Liver (tissue), 9 donors: ENCODE data around the gene TBC1D14. TPM values are rescaled to one million over a fixed set of nuclear protein-coding genes. Genes with fewer than 3 reads are reported as not detected.

Source experiments
- DNase-seq: peaks from one replicate; pipeline ENCODE4 v3.0.0-alpha.2; 2017; ENCODE audit warnings: low spot score
- H3K27ac ChIP-seq, 2 donors: one replicate each; pipeline ENCODE4 v1.7.0; 2013; ENCODE audit warnings: inconsistent platforms in 2 of 2, low read length in 2 of 2, control low read depth in 1 of 2, low read depth in 1 of 2, mild to moderate bottlenecking in 1 of 2
- H3K27me3 ChIP-seq, 4 donors: one replicate each; pipeline versions ENCODE4 v1.6.1 to v1.7.0; 2013; ENCODE audit warnings: low read length in 3 of 4, inconsistent platforms in 1 of 4, mild to moderate bottlenecking in 1 of 4, moderate library complexity in 1 of 4; ENCODE audit not compliant: control insufficient read depth in 4 of 4, insufficient read depth in 4 of 4
- H3K36me3 ChIP-seq, 4 donors: one replicate each; pipeline versions ENCODE4 v1.6.1 to v1.7.0; 2013; ENCODE audit warnings: low read length in 3 of 4, mild to moderate bottlenecking in 3 of 4, low read depth in 1 of 4, moderate library complexity in 1 of 4; ENCODE audit not compliant: control insufficient read depth in 4 of 4, insufficient read depth in 3 of 4
- H3K4me1 ChIP-seq, 4 donors: one replicate each; pipeline versions ENCODE4 v1.6.1 to v1.7.0; 2013; ENCODE audit warnings: low read length in 3 of 4, mild to moderate bottlenecking in 3 of 4, moderate library complexity in 1 of 4; ENCODE audit not compliant: control insufficient read depth in 4 of 4, insufficient read depth in 4 of 4
- H3K4me3 ChIP-seq, 3 donors: one replicate each; pipeline versions ENCODE4 v1.6.1 to v1.7.0; 2013; ENCODE audit warnings: low read length in 3 of 3, control low read depth in 1 of 3, low read depth in 1 of 3, mild to moderate bottlenecking in 1 of 3
- H3K9ac ChIP-seq, 2 donors: one replicate each; pipeline ENCODE4 v1.7.0; 2013; ENCODE audit warnings: low read length in 2 of 2, mild to moderate bottlenecking in 2 of 2, moderate library complexity in 2 of 2, control low read depth in 1 of 2, low read depth in 1 of 2
- H3K9me3 ChIP-seq, 4 donors: one replicate each; pipeline versions ENCODE4 v1.6.1 to v1.7.0; 2013; ENCODE audit warnings: low read length in 3 of 4; ENCODE audit not compliant: control insufficient read depth in 4 of 4
- EGR1 ChIP-seq, 2 donors: IDR thresholded peaks; 2 replicates each; pipeline ENCODE4 v1.6.1; 2016 to 2018; ENCODE audit warnings: antibody characterized with exemption in 2 of 2, low read depth in 2 of 2
- FOXA1 ChIP-seq: IDR thresholded peaks from 2 replicates; pipeline ENCODE4 v1.6.1; 2016; ENCODE audit warnings: antibody characterized with exemption
- GABPA ChIP-seq, 2 donors: IDR thresholded peaks in 1 of 2; conservative IDR thresholded peaks in 1 of 2; 2 replicates each; pipeline ENCODE4 v1.6.1; 2016; ENCODE audit warnings: antibody characterized with exemption in 2 of 2, mild to moderate bottlenecking in 1 of 2, moderate library complexity in 1 of 2
- HNF4A ChIP-seq, 2 donors: conservative IDR thresholded peaks; 2 replicates each; pipeline ENCODE4 v1.6.1; 2016; ENCODE audit warnings: antibody characterized with exemption in 2 of 2, mild to moderate bottlenecking in 2 of 2
- HNF4G ChIP-seq: IDR thresholded peaks from 2 replicates; pipeline ENCODE4 v1.6.1; 2016; ENCODE audit warnings: antibody characterized with exemption
- JUND ChIP-seq, 2 donors: IDR thresholded peaks; 2 replicates each; pipeline ENCODE4 v1.6.1; 2016; ENCODE audit warnings: antibody characterized with exemption in 2 of 2
- NR2F2 ChIP-seq: IDR thresholded peaks from 2 replicates; pipeline ENCODE4 v1.6.1; 2016; ENCODE audit warnings: antibody characterized with exemption
- RAD21 ChIP-seq, 2 donors: IDR thresholded peaks; 2 replicates each; pipeline ENCODE4 v1.6.1; 2016; ENCODE audit warnings: antibody characterized with exemption in 2 of 2, mild to moderate bottlenecking in 2 of 2
- RXRA ChIP-seq, 2 donors: IDR thresholded peaks; 2 replicates each; pipeline ENCODE4 v1.6.1; 2017 to 2018; ENCODE audit warnings: antibody characterized with exemption in 2 of 2, mild to moderate bottlenecking in 1 of 2
- SP1 ChIP-seq: IDR thresholded peaks from 2 replicates; pipeline ENCODE4 v1.6.1; 2018; ENCODE audit warnings: antibody characterized with exemption, mild to moderate bottlenecking
- TAF1 ChIP-seq: conservative IDR thresholded peaks from 2 replicates; pipeline ENCODE4 v1.6.1; 2016; ENCODE audit warnings: antibody characterized with exemption, mild to moderate bottlenecking
- YY1 ChIP-seq: IDR thresholded peaks from 2 replicates; pipeline ENCODE4 v1.6.1; 2016; ENCODE audit warnings: antibody characterized with exemption, mild to moderate bottlenecking
- WGBS: extraction: QIAGEN DNeasy Blood & Tissue Kit; methylation state at CpG from one replicate; pipeline ENCODE4 v1.1.7; 2013; 5-methylcytosine and 5-hydroxymethylcytosine counted together
- polyA plus RNA-seq, 2 donors: library from polyadenylated mRNA; stranded (reverse) in 1 of 2; unstranded in 1 of 2; fragments of 200-250 nt in 1 of 2; fragments of >200 nt in 1 of 2; fragmentation: Nextera tagmentation in 1 of 2; extraction: Ambion mirVana in 1 of 2; gene quantifications; one replicate each; pipeline versions ENCODE4 v1.2.1 to v1.2.3, GENCODE V29; 2013 to 2015
- total RNA-seq, 2 donors: library from RNA; depleted of rRNA; stranded (reverse); fragments of >200 nt; gene quantifications; one replicate each; pipeline ENCODE4 v1.2.3, GENCODE V29; 2014
- TF ChIP-seq, protein P1 (sequence below): IDR thresholded peaks from 2 replicates; pipeline ENCODE4 v1.6.1; 2016; ENCODE audit warnings: antibody characterized with exemption
- TF ChIP-seq, protein P2 (sequence below): IDR thresholded peaks from 2 replicates; pipeline ENCODE4 v1.6.1; 2016; ENCODE audit warnings: antibody characterized with exemption
- TF ChIP-seq, protein P3 (sequence below): fragments of 150-350 bp; IDR thresholded peaks from 2 replicates; pipeline ENCODE4 v1.5.1; 2017; ENCODE audit warnings: improper control_type of control experiment, low read depth, low read length; ENCODE audit not compliant: missing input control
- TF ChIP-seq, protein P4 (sequence below): IDR thresholded peaks from 2 replicates; pipeline ENCODE4 v1.6.1; 2016; ENCODE audit warnings: antibody characterized with exemption
- donor health status: healthy.
- donor health status: healthy.
- donor health status: healthy.
- donor health status: healthy.
- donor health status: healthy.

The TBC1D14 gene
- total and polyA plus RNA-seq, 4 donors = 10.0 to 45.2 (median 22.7) TPM

DNA sequence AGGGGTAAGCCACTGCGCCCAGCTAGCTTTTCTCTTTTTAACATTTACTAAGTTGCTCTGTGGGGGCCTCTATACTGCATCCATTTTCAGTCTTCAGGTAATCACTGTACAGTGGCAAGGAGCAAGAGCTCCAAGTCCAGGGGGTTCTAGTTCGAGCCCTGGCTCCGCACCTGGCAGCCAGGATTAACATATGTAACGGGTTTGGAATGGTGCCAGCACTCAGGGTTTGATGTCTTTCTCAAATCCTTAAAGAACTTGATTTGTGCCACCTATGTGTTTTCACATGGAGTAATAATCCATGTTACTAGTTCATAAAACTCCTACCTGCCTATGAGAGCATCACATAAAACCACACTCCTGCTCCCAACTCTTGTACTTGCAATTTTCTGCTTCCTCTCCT, 153.7 kb downstream of the TBC1D14 start:
- H3K4me1 ChIP-seq = peaks cover 7 to 17% (median 9%) of the 10 kb centered on the region in 4 donors
- H3K27me3 ChIP-seq = no peaks in the 10 kb centered on the region
- peaks cover 8 to 51% (median 45%) of the 10 kb centered on the region in 4 donors for H3K36me3 ChIP-seq
- TF ChIP-seq RXRA (IDR thresholded peaks at IDR 0.05) = no peak
- no peak for TF ChIP-seq JUND (IDR thresholded peaks at IDR 0.05)
- TF ChIP-seq YY1 = no peak
- no peak for TF ChIP-seq HNF4A (conservative IDR thresholded peaks at IDR 0.05)
- TF ChIP-seq, protein P1, sequence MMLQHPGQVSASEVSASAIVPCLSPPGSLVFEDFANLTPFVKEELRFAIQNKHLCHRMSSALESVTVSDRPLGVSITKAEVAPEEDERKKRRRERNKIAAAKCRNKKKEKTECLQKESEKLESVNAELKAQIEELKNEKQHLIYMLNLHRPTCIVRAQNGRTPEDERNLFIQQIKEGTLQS = no peak
- H3K4me3 ChIP-seq = no peak overlapping the region
- 79% methylated on average over 4 of the region's 4 CpGs for WGBS
- H3K9me3 ChIP-seq = no peaks in the 10 kb centered on the region
- no peak for DNase-seq
- no peak overlapping the region for H3K9ac ChIP-seq
- H3K27ac ChIP-seq = no peak overlapping the region

DNA sequence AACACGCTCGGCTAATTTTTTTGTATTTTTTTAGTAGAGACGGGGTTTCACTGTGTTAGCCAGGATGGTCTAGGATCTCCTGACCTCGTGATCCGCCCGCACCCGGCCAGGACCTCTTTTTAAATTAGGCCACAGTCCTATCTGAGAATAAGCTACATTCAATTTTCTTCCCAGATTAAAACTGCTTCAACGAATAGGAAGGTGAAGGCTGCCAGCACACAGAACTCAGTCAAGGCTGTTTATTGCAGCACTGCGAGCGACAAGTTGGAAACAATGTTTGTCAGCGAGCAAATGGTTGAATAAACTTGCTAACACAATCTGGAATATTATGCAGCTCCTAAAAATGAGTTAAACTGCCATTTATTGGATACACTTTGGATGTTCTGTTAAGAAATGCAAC, 156.4 kb downstream of the TBC1D14 start:
- H3K9me3 ChIP-seq = no peaks in the 10 kb centered on the region
- no peak for DNase-seq
- H3K4me3 ChIP-seq = no peak overlapping the region
- H3K27ac ChIP-seq = no peak overlapping the region
- 97% methylated on average over 11 of the region's 11 CpGs for WGBS
- peaks cover 8 to 19% (median 15%) of the 10 kb centered on the region in 4 donors for H3K4me1 ChIP-seq
- TF ChIP-seq, protein P1 = no peak
- TF ChIP-seq TAF1 (no peak), GABPA (IDR thresholded peaks at IDR 0.05 in 1 of 2, conservative IDR thresholded peaks at IDR 0.05 in 1 of 2) (no peak), SP1 (no peak), HNF4G (no peak), EGR1 (IDR thresholded peaks at IDR 0.05; ENCODE audit: low read depth in 2 of 2) (no peak), JUND (IDR thresholded peaks at IDR 0.05) (no peak), NR2F2 (no peak), YY1 (no peak), FOXA1 (no peak), HNF4A (conservative IDR thresholded peaks at IDR 0.05) (no peak), RAD21 (IDR thresholded peaks at IDR 0.05) (no peak), RXRA (IDR thresholded peaks at IDR 0.05) (no peak)
- TF ChIP-seq, protein P2, sequence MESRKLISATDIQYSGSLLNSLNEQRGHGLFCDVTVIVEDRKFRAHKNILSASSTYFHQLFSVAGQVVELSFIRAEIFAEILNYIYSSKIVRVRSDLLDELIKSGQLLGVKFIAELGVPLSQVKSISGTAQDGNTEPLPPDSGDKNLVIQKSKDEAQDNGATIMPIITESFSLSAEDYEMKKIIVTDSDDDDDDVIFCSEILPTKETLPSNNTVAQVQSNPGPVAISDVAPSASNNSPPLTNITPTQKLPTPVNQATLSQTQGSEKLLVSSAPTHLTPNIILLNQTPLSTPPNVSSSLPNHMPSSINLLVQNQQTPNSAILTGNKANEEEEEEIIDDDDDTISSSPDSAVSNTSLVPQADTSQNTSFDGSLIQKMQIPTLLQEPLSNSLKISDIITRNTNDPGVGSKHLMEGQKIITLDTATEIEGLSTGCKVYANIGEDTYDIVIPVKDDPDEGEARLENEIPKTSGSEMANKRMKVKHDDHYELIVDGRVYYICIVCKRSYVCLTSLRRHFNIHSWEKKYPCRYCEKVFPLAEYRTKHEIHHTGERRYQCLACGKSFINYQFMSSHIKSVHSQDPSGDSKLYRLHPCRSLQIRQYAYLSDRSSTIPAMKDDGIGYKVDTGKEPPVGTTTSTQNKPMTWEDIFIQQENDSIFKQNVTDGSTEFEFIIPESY = no peak
- TF ChIP-seq, protein P3, sequence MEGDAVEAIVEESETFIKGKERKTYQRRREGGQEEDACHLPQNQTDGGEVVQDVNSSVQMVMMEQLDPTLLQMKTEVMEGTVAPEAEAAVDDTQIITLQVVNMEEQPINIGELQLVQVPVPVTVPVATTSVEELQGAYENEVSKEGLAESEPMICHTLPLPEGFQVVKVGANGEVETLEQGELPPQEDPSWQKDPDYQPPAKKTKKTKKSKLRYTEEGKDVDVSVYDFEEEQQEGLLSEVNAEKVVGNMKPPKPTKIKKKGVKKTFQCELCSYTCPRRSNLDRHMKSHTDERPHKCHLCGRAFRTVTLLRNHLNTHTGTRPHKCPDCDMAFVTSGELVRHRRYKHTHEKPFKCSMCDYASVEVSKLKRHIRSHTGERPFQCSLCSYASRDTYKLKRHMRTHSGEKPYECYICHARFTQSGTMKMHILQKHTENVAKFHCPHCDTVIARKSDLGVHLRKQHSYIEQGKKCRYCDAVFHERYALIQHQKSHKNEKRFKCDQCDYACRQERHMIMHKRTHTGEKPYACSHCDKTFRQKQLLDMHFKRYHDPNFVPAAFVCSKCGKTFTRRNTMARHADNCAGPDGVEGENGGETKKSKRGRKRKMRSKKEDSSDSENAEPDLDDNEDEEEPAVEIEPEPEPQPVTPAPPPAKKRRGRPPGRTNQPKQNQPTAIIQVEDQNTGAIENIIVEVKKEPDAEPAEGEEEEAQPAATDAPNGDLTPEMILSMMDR = no peak
- TF ChIP-seq, protein P4, sequence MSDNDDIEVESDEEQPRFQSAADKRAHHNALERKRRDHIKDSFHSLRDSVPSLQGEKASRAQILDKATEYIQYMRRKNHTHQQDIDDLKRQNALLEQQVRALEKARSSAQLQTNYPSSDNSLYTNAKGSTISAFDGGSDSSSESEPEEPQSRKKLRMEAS = no peak
- H3K9ac ChIP-seq = no peak overlapping the region
- no peaks in the 10 kb centered on the region for H3K27me3 ChIP-seq
- H3K36me3 ChIP-seq = peaks cover 8 to 30% (median 24%) of the 10 kb centered on the region in 4 donors
